AML-193 (cell line): ENCODE results near the gene SH3RF2.
"Not testable (repeated sequence)": the region's sequence is repeated elsewhere in the genome, so short reads cannot be mapped to it uniquely, and the experiment has no call there.

ENCODE experiments used
- DNase-seq, 2 experiments: peaks; one replicate each; lab custom pipeline; 2025; lab: John Stamatoyannopoulos, UW

Gene SH3RF2

DNA sequence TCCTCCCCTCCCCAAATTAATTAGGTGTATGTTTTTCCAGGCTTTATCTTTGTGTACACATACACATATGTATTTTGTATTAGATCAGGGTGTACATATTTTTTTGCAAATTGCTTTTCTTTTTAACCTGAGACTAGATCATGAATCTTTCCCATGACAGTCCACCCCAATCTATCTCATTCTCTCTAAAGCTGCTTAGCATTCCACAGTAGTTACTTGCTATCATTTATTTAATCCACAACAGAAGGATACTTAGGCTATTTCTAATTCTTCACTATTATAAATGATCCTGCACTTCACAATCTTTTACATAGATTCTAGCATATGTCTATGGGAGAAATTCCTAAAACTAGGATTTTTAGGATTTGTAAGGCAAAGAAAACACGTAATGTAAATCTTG lies 43.9 kb downstream of the SH3RF2 start:
- no peak for DNase-seq

DNA sequence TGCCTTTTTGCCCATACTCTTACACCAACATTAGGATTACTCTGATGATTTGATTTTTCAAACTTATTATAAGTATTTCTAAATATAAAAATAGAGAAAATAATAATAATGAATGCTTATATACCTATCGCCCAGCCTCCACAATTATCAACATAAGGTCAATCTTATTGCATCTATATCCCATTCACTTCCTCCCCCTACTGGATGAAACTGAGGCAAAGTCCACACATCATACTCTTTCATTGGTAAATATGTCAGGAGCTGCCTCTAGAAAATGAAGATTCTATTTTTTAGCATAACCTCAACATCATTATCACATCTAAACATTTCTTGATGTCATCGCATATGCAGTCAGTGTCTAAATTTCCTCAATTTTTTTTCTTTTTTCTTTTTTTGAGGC lies 44.3 kb downstream of the SH3RF2 start:
- DNase-seq = no peak

GRCh38 chr5:145981589-145982571 lies 45.5 kb downstream of the SH3RF2 start:
- DNase-seq = peak; percentile 2 to 7

- no peak for DNase-seq
Measured at GRCh38 chr5:145982572-145983318, 46.4 kb downstream of the SH3RF2 start.

- no peak for DNase-seq
Measured at GRCh38 chr5:145983446-145983845, 47.1 kb downstream of the SH3RF2 start.

- peak; percentile 91 to 95 for DNase-seq
Measured at GRCh38 chr5:145984072-145984471, 47.7 kb downstream of the SH3RF2 start.

DNA sequence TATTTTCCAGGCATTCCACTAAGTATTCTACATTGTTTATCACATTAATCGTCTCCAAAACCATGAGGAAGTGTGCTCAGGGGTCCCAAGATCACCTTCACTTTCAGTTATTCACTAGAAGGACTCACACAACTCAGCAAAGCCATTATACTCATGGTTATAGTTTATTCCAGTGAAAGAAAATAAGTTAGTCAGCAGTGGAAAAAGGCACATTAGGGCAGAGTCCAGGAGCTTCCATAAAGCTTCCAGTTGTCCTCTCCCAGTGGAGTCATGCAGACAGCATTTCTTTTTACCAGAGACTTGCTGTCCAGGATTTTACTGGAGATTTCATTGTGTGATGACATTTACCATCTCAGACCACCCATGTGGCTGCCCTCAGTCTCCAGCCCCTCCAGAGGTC lies 51.5 kb downstream of the SH3RF2 start:
- DNase-seq = no peak

- DNase-seq = no peak
Measured at GRCh38 chr5:145988993-145989392, 52.6 kb downstream of the SH3RF2 start.

- no peak for DNase-seq
Measured at GRCh38 chr5:145989428-145989827, 53.0 kb downstream of the SH3RF2 start.

DNA sequence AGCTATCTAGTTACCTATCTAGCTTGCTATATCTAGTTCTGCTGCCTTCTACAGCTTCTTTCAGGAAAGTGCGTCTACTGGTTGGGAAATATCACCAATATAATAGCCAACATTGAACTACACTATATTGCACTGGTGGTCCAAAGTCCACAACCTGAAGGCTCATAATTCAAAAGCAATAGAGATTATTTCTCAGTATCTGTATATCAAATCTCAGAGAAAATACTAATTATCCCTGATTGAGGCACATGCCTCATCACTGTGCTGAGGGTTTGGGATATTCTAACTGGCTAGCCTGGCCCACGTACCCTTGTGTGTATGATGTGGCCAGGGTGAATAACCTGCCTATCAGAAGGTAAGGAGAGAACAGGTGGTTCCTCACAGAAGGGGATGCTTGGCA lies 53.8 kb downstream of the SH3RF2 start:
- no peak for DNase-seq

DNA sequence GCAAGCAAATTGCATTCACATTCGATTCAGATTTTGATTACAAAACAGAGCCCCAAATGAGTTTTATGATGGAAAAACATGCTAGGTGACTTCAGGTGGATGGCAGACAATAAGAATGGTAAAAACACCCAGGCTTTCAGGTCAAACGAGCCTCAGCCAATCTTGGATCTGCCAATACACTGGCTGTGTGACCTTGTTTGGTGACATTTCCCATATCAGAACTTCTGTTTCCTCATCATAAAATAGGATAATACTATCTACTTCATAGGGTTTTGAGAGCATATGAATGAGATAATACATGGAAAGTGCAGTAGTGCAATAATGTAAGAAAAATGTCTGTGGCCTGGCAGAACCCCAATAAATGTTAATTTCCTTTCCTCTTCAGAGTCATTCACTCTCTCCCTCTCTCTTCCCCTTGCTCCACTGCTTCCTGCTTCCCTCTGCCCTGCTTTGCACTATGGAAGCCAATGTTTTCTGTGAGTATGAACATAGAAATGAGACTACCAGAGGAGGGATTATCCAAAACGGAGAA lies 54.7 kb downstream of the SH3RF2 start:
- no peak for DNase-seq

DNA sequence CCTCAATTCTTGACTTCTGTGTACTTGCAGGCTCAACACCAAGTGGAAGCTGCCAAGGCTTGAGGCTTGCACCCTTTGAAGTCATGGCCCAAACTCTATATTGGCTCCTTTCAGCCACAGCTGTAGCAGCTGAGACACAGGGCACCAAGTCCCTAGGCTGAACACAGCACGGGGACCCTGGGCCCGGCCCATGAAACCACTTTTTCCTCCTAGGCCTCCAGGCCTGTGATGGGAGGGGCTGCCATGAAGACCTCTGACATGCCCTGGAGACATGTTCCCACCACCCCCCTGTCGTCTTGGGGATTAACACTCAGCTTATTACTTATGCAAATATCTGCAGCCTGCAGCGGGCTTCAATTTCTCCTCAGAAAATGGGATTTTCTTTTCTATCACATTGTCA lies 57.2 kb downstream of the SH3RF2 start:
- not testable (repeated sequence) for DNase-seq

- DNase-seq = peak; percentile 44 to 51
Measured at GRCh38 chr5:145996135-145996534, 59.8 kb downstream of the SH3RF2 start.

GRCh38 chr5:145999208-145999607 lies 62.8 kb downstream of the SH3RF2 start:
- no peak for DNase-seq

DNA sequence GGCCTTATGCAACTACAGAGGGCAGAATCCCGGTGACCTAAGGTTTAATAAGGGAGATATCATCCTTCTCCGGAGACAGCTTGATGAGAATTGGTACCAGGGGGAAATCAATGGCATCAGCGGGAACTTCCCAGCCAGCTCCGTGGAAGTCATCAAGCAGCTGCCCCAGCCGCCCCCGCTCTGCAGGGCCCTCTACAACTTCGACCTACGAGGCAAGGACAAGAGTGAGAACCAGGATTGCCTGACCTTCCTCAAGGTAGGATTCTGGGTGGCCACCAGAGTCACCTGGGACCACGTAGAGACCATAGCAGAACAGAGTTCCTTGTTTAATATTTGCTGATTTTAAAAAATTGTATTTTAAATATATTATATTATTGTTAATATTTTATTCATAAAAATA lies 63.7 kb downstream of the SH3RF2 start:
- DNase-seq = no peak

- no peak for DNase-seq
Measured at GRCh38 chr5:146001544-146002190, 65.3 kb downstream of the SH3RF2 start.

DNA sequence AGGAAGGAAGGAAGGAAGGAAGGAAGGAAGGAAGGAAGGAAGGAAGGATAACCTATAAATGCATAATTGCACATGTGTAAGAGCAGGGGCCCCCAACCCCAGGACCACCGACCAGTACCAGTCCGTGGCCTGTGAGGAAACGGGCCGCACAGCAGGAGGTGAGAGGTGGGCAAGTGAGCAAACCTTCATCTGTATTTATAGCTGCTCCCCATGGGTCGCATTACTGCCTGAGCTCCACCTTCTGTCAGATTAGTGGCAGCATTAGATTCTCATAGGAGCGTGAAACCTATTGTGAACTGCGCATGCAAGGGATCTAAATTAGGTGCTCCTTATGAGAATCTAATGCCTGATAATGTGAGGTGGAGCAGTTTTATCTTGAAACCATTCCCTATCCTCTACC lies 66.1 kb downstream of the SH3RF2 start:
- no peak for DNase-seq

DNA sequence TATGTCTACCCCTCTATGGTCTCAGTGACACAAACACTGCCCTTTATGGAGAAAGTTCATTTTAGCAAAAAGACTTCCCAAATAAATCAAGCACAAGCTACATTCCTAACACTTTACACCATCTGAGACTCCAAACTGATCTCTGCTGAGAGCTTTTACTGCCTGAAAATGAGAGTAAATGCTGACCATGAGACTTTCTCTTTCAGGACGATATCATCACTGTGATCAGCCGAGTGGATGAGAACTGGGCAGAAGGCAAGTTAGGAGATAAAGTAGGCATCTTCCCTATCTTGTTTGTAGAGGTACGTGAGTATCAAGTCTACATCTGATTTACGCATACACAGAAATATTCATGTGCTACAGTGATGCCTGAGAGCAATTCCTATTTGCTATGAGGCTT lies 67.5 kb downstream of the SH3RF2 start:
- DNase-seq = no peak

DNA sequence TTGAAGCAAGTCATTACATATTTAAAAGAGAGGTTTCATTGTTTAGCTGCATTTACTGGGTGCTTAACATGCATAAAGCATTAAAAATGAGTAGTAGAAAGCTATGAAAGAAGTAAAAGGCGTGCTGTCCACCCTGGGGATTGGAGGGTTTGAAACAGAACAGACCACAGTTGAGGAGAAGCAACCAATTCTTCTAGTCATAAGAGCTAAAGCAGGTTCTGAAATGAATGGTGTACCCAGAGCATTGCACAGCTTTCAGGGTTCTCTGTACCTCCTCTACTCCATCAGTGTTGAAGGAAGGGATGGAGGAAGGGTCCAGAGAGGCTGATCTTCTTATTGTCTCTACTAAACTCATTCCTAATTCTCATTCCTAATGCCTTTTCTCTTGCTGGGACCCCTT lies 68.9 kb downstream of the SH3RF2 start:
- no peak for DNase-seq

DNA sequence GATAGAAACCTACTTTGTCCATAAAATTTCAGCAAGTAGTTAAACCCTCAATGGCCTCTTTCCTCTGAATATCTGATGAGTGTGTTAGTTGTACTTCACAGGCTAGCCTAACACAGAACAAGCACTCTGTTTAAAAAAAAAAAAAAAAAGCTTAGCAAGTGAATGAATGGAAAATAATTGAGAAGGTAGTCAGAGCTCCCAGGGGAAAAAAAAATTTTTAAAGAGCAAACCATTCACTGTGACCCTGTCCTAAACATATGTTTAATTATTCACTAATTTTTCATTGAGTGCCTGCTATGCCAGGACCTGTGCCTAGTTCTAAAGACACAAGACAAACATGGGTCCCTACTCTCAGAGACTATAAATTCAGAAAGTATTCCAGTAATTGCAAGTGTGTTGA lies 69.3 kb downstream of the SH3RF2 start:
- DNase-seq = no peak

GRCh38 chr5:146006470-146007190 lies 70.3 kb downstream of the SH3RF2 start:
- peak; percentile 84 to 89 for DNase-seq

GRCh38 chr5:146007270-146007669 lies 70.9 kb downstream of the SH3RF2 start:
- no peak for DNase-seq
